ENCODE measurements around the gene ADAD1.

DNA sequence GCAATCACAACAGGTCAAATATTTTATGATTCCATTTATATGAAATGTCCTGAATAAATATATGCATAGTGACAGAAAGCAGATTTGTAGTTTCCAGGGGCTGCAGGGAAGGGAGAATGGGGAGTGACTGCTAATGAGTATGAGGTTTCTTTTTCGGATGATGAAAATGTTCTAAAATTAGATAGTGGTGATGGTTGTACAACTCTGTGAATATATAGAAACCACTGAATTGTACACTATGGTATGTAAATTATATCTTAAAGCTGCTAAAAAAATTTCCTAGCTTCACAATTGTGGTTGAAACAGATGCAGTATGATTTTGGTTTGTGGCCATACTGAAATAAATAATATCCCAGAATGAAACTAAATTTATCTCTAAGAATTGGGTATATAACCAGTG lies 90.6 kb downstream of the ADAD1 start:
- TF ChIP-seq, protein P1, sequence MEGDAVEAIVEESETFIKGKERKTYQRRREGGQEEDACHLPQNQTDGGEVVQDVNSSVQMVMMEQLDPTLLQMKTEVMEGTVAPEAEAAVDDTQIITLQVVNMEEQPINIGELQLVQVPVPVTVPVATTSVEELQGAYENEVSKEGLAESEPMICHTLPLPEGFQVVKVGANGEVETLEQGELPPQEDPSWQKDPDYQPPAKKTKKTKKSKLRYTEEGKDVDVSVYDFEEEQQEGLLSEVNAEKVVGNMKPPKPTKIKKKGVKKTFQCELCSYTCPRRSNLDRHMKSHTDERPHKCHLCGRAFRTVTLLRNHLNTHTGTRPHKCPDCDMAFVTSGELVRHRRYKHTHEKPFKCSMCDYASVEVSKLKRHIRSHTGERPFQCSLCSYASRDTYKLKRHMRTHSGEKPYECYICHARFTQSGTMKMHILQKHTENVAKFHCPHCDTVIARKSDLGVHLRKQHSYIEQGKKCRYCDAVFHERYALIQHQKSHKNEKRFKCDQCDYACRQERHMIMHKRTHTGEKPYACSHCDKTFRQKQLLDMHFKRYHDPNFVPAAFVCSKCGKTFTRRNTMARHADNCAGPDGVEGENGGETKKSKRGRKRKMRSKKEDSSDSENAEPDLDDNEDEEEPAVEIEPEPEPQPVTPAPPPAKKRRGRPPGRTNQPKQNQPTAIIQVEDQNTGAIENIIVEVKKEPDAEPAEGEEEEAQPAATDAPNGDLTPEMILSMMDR (IDR thresholded peaks at IDR 0.05), result no peak
- no peak for TF ChIP-seq POLR2A (IDR thresholded peaks at IDR 0.05)
